H1 (cell line): ENCODE results near the gene CRTC1. TPM values are rescaled to one million over a fixed set of nuclear protein-coding genes. Genes with fewer than 3 reads are reported as not detected.

ENCODE experiments used
- BRCA1 ChIP-seq: IDR thresholded peaks from 2 replicates; pipeline ENCODE4 v1.6.1; 2012; ENCODE audit warnings: low read depth, low read length, improper control_type of control experiment
- CBX8 ChIP-seq: fragments of 300-800, 300-1000 bp; sonication (generic); IDR thresholded peaks from 2 replicates; pipeline ENCODE4 v1.7.1; 2016; ENCODE audit warnings: low read depth, low read length, borderline replicate concordance
- CHD2 ChIP-seq: IDR thresholded peaks from 2 replicates; pipeline ENCODE4 v1.6.1; 2012; ENCODE audit warnings: low read length, improper control_type of control experiment
- CHD7 ChIP-seq: fragments of 300-600 bp; sonication (generic); IDR thresholded peaks from 2 replicates; pipeline ENCODE4 v1.7.1; 2012; ENCODE audit warnings: low read length, moderate library complexity, mild to moderate bottlenecking, inconsistent platforms; ENCODE audit not compliant: insufficient replicate concordance
- CREB1 ChIP-seq: IDR thresholded peaks from 2 replicates; pipeline ENCODE4 v1.6.1; 2012; ENCODE audit warnings: inconsistent platforms
- JUN ChIP-seq: IDR thresholded peaks from 2 replicates; pipeline ENCODE4 v1.6.1; 2011; ENCODE audit warnings: low read depth, mild to moderate bottlenecking, improper control_type of control experiment, low read length
- RBBP5 ChIP-seq: IDR thresholded peaks from 2 replicates; pipeline ENCODE4 v1.7.1; 2012; ENCODE audit warnings: low read depth, mild to moderate bottlenecking, inconsistent platforms, low read length, moderate library complexity, borderline replicate concordance
- SIN3A ChIP-seq, 2 experiments: IDR thresholded peaks in 1 of 2; conservative IDR thresholded peaks in 1 of 2; 2 replicates each; pipeline ENCODE4 v1.6.1; 2011 to 2012; ENCODE audit warnings: low read length in 2 of 2, improper control_type of control experiment in 1 of 2, low read depth in 1 of 2, mild to moderate bottlenecking in 1 of 2
- SRF ChIP-seq: IDR thresholded peaks from 2 replicates; pipeline ENCODE4 v1.6.1; 2011; ENCODE audit warnings: mild to moderate bottlenecking, low read depth, low read length, moderate library complexity
- YY1 ChIP-seq: IDR thresholded peaks from 2 replicates; pipeline ENCODE4 v1.6.1; 2011; ENCODE audit warnings: low read depth, mild to moderate bottlenecking, low read length
- polyA plus RNA-seq, 7 experiments: library from polyadenylated mRNA; depleted of rRNA in 3 of 7; stranded (reverse) in 5 of 7; unstranded in 2 of 7; fragments of >200 nt in 5 of 7; fragments of 200-250 nt in 2 of 7; gene quantifications; 1 replicate in 5 of 7; 2 replicates in 1 of 7; 4 replicates in 1 of 7; pipeline versions ENCODE4 v1.2.1 to v1.2.3, GENCODE V29; 2011 to 2013; ENCODE audit warnings: missing spikeins in 2 of 7, mixed read lengths in 2 of 7
- total RNA-seq: library from RNA; stranded (reverse); fragmentation: NEBNext Ultra II Directional; extraction: Animal tissue kit (Norgen Biotek cat#: 25700); gene quantifications from 2 replicates; pipeline ENCODE4 v1.2.1, GENCODE V29; 2021

CRTC1 gene
- total and polyA plus RNA-seq, 2 of the 8 experiments (the other 6 are each of a cell fraction or from before 2014, with no cell fraction given) = 2.9 to 8.5 TPM

- peak; percentile 95 for TF ChIP-seq RBBP5
- TF ChIP-seq CHD2 = no peak
- no peak for TF ChIP-seq SRF
- TF ChIP-seq JUN = no peak
- TF ChIP-seq BRCA1 = no peak
- peak; percentile 75 for TF ChIP-seq YY1
- TF ChIP-seq CHD7 = no peak
- TF ChIP-seq SIN3A (conservative IDR thresholded peaks at IDR 0.05 in 1 of 2, IDR thresholded peaks at IDR 0.05 in 1 of 2; ENCODE audit: low read depth in 1 of 2, low read length in 2 of 2) = 0 out of 4 replicates have a peak, but pooled peaks of 1 of the 2 experiments have one; percentile 28
- no peak for TF ChIP-seq CBX8
- no peak; the same call in 1 of the 2 replicates for TF ChIP-seq CREB1
Measured at GRCh38 chr19:18683109-18683957, at the start of gene CRTC1 (continued).
